Measurements from ENCODE around the gene TWF2. TPM values are rescaled to one million over a fixed set of nuclear protein-coding genes. Genes with fewer than 3 reads are reported as not detected.

The TWF2 gene
- total RNA-seq, 4 donors from 2014 or later, result 31.6 to 74.9 (median 55.7) TPM

DNA sequence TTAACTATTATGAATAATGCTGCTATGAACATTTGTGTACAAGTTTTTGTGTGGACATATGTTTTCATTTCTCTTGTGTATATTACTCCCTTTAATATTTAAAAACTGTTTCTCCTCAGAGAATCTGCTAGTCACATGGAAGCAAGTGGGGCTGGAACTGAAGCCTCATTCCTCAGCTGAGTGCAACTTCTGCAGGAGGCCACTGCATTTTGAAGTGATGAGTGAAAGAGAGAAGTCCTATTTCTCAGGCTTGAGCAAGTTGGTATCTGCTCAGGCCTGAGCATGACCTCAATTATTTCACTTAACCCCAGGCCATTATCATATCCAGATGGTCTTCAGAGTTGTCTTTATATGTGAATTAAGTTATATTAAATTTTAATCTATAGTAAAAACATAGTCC lies 25.1 kb downstream of the TWF2 start:
- Histone ChIP-seq H3K36me3 (peaks cover 32 to 73% (median 40%) of the 10 kb centered on the region in 3 donors), H3K4me1 (peaks cover 20 to 39% (median 31%) of the 10 kb centered on the region in 3 donors)

DNA sequence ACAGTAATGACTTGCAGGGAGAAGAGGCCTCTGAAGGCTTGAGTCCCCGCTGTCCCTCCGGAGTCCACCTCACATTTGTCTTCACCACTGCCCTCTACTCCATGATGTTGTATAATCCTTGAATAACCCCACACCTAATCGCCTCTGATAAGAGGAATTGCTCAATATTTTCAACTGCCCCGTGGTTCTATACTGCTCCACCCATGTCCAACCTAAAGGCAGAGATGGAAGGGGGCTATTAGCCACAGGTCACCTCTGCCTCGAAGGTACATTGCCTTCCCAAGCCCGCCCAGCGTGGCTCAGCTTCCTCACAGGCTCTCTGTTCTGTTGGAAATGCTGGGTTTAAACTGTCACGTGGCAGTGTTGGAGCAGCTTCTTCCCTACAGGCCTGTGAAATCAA lies 26.0 kb downstream of the TWF2 start:
- TF ChIP-seq POLR2A (IDR thresholded peaks at IDR 0.05), result no peak
- TF ChIP-seq, protein P1, sequence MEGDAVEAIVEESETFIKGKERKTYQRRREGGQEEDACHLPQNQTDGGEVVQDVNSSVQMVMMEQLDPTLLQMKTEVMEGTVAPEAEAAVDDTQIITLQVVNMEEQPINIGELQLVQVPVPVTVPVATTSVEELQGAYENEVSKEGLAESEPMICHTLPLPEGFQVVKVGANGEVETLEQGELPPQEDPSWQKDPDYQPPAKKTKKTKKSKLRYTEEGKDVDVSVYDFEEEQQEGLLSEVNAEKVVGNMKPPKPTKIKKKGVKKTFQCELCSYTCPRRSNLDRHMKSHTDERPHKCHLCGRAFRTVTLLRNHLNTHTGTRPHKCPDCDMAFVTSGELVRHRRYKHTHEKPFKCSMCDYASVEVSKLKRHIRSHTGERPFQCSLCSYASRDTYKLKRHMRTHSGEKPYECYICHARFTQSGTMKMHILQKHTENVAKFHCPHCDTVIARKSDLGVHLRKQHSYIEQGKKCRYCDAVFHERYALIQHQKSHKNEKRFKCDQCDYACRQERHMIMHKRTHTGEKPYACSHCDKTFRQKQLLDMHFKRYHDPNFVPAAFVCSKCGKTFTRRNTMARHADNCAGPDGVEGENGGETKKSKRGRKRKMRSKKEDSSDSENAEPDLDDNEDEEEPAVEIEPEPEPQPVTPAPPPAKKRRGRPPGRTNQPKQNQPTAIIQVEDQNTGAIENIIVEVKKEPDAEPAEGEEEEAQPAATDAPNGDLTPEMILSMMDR (IDR thresholded peaks at IDR 0.05), result no peak
- Histone ChIP-seq H3K4me1 (peaks cover 20 to 30% (median 22%) of the 10 kb centered on the region in 3 donors), H3K4me3 (no peak overlapping the region), H3K27me3 (no peaks in the 10 kb centered on the region), H3K36me3 (peaks cover 34 to 82% (median 49%) of the 10 kb centered on the region in 3 donors), H3K27ac (no peak overlapping the region), H3K9me3 (no peaks in the 10 kb centered on the region)
- 72 to 75% methylated on average over 7 to 8 of the region's 8 CpGs for WGBS, 2 donors
- intact Hi-C loops (cut with DNase I), result no loop called here
- DNase-seq, result no peak

More for the DNA sequence above, 25.1 kb downstream of the TWF2 start:
- Histone ChIP-seq H3K27me3 (no peaks in the 10 kb centered on the region), H3K27ac (no peak overlapping the region), H3K4me3 (no peak overlapping the region), H3K9me3 (no peaks in the 10 kb centered on the region)
- TF ChIP-seq POLR2A (IDR thresholded peaks at IDR 0.05), result no peak
- TF ChIP-seq, protein P1 (IDR thresholded peaks at IDR 0.05), result no peak
- no peak for DNase-seq
- intact Hi-C loops (cut with DNase I), result no loop called here

DNA sequence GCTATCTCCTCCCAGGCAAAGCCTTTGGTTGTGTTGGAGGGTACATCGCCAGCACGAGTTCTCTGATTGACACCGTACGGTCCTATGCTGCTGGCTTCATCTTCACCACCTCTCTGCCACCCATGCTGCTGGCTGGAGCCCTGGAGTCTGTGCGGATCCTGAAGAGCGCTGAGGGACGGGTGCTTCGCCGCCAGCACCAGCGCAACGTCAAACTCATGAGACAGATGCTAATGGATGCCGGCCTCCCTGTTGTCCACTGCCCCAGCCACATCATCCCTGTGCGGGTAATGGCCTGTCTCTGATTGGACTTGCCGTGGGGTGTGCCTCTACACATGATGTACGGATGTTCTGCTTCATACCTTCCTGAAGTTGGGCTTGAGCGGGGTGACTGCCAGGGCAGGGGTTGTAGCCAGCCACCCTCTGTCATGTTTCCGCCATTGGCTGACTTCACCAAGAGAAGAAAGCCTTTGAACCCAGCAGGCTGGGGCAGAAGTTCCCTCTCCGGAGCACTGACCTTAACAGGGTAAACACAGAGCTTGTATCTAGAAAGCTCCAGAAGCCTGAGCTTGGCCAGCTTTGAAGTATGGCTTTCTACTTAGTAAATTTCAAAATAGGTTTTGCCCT lies 27.6 kb downstream of the TWF2 start:
- H3K27me3 ChIP-seq, result no peaks in the 10 kb centered on the region
- peaks cover 6 to 14% (median 8%) of the 10 kb centered on the region in 3 donors for H3K4me1 ChIP-seq
- WGBS, 2 donors, result 96 to 97% methylated on average over 9 to 11 of the region's 18 CpGs
- H3K4me3 ChIP-seq, result no peak overlapping the region
- no peak overlapping the region for H3K27ac ChIP-seq
- intact Hi-C loops (cut with DNase I), result no loop called here
- TF ChIP-seq, protein P1 (IDR thresholded peaks at IDR 0.05), result no peak
- no peak for TF ChIP-seq POLR2A (IDR thresholded peaks at IDR 0.05)
- DNase-seq, result no peak
- H3K9me3 ChIP-seq, result no peaks in the 10 kb centered on the region
- H3K36me3 ChIP-seq, result peaks cover 34 to 98% (median 60%) of the 10 kb centered on the region in 3 donors

DNA sequence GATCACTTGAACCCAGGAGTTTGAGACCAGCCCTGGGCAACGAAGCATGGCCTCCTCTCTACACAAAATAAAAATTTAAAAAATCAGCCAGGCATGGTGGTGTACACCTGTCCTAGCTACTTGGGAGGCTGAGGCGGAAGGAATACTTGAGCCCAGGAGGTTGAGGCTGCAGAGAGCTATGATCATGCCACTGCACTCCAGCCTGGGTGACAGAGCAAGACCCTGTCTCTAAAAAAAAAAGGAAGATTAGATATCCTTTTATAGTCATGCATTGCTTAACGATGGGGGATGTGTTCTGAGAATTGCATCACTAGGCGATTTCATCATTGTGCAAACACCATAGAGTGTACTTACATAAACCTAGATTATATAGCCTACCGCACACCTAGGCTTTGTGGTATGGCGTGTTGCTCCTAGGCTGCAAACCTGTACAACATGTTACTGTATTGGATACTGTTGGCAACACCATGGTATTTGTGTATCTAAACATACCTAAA lies 28.4 kb downstream of the TWF2 start:
- Histone ChIP-seq H3K4me3 (no peak overlapping the region), H3K27ac (no peak overlapping the region), H3K4me1 (peaks cover 0 to 11% (median 10%) of the 10 kb centered on the region in 3 donors), H3K36me3 (peaks cover 34 to 100% (median 60%) of the 10 kb centered on the region in 3 donors), H3K27me3 (no peaks in the 10 kb centered on the region), H3K9me3 (no peaks in the 10 kb centered on the region)
- WGBS, 2 donors, result 40 to 66% methylated on average over 6 of the region's 6 CpGs
- intact Hi-C loops (cut with DNase I), result no loop called here
- TF ChIP-seq POLR2A (IDR thresholded peaks at IDR 0.05), result no peak
- TF ChIP-seq, protein P1 (IDR thresholded peaks at IDR 0.05), result no peak
- no peak for DNase-seq

DNA sequence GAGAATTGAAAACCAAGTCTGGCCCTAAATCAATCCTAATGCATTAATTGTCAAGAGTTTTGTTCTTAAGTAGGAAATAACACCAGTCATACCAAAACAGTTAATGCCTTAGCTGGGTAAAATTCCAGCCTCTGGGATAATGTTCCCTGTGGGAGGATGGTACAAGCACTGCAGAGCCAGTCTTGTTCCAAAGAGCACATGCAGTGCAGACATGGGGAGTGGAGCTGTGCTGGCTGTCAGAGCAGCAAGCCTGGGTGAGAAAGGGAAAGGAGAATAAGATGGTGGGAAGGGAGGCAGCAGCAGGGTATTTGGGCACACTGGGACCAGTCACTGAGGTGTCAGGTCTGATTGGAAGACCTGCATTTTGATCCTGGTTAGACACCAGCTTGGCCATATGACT lies 28.9 kb downstream of the TWF2 start:
- intact Hi-C loops (cut with DNase I), result no loop called here
- DNase-seq, result no peak
- TF ChIP-seq, protein P1 (IDR thresholded peaks at IDR 0.05), result no peak
- TF ChIP-seq POLR2A (IDR thresholded peaks at IDR 0.05), result no peak
- peaks cover 0 to 15% (median 13%) of the 10 kb centered on the region in 3 donors for H3K4me1 ChIP-seq
- no peak overlapping the region for H3K4me3 ChIP-seq
- H3K27ac ChIP-seq, result no peak overlapping the region
- no peaks in the 10 kb centered on the region for H3K9me3 ChIP-seq
- peaks cover 40 to 100% (median 60%) of the 10 kb centered on the region in 3 donors for H3K36me3 ChIP-seq
- no peaks in the 10 kb centered on the region for H3K27me3 ChIP-seq

Measured in esophagus squamous epithelium (tissue), 5 donors.